Measurements from ENCODE around the gene ALOX5.
"Not testable (repeated sequence)": the region's sequence is repeated elsewhere in the genome, so short reads cannot be mapped to it uniquely, and the experiment has no call there.

The ALOX5 gene

DNA sequence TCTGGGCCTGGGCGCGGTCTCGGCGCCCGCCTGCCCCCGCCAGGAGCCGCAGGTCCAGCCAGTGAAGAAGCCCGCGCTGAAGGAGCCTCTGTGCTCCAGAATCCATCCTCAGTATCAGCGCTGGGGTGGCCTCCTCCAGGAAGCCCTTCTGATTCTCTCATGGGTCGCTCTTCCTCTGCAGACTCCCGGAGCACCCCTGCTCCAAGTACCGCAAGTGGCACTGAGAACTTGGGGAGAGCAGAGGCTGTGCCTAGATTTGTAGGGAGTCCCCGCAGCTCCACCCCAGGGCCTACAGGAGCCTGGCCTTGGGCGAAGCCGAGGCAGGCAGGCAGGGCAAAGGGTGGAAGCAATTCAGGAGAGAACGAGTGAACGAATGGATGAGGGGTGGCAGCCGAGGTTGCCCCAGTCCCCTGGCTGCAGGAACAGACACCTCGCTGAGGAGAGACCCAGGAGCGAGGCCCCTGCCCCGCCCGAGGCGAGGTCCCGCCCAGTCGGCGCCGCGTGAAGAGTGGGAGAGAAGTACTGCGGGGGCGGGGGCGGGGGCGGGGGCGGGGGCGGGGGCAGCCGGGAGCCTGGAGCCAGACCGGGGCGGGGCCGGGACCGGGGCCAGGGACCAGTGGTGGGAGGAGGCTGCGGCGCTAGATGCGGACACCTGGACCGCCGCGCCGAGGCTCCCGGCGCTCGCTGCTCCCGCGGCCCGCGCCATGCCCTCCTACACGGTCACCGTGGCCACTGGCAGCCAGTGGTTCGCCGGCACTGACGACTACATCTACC lies at the start of gene ALOX5:
TSS of gene ALOX5 (plus strand) at position 641 of the 774 bp plus-strand sequence. CDS start at position 705, 64 bp downstream.
- DNase-seq, result peak; percentile 63

DNA sequence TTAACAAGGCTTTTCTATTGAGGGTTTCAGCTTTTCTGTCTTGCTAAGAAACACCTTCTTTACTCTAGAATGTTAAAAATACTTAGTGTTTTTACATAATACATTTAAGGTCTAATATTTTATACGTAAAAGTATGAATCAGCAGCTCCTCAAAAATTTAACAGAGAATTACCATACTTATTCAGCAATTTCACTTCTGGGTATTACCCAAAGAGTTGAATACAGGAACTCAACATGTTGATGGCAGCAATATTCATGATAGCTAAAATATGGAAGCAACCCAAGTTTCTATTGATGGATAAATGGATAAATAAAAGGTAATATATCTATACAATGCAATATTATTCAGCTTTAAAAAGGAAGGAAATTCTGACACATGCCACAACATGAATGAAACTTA lies 48.9 kb upstream of the ALOX5 start:
- DNase-seq, result no peak

DNA sequence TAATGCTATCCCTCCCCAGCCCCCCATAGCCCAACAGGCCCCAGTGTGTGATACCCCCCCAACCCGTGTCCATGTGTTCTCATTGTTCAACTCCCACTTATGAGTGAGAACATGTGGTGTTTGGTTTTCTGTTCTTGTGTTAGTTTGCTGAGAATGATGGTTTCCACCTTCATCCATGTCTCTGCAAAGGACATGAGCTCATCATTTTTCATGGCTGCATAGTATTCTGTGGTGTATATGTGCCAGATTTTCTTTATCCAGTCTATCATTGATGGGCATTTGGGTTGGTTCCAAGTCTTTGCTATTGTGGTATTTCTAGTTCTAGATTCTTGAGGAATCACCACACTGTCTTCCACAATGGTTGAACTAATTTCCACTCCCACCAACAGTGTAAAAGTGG lies 47.2 kb upstream of the ALOX5 start:
- DNase-seq, result not testable (repeated sequence)

DNA sequence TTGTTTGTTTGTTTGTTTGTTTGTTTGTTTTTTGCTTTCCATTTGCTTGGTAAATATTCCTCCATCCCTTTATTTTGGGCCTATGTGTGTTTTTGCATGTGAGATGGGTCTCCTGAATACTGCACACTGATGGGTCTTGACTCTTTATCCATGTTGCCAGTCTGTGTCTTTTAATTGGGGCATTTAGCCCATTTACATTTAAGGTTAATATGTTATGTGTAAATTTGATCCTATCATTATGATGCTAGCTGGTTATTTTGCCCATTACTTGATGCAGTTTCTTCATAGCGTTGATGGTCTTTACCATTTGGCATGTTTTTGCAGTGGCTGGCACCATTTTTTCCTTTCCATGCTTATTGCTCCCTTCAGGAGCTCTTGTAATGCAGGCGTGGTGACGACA lies 42.2 kb upstream of the ALOX5 start:
- DNase-seq, result not testable (repeated sequence)

DNA sequence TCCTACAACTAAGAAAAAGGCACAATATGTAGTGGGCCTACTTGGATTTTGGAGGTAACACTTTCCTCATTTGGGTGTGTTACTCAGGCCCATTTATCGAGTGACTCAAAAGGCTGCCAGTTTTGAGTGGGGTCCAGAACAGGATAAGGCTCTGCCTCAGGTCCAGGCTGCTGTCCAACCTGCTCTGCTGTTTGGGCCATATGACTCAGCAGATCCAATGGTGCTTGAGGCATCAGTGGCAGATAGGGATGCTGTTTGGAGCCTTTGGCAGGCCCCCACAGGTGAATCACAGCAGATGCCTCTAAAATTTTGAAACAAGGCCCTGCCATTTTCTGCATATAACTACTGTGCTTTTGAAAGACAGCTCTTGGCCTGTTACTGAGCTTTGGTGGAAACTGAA lies 34.1 kb upstream of the ALOX5 start:
- DNase-seq, result no peak

DNA sequence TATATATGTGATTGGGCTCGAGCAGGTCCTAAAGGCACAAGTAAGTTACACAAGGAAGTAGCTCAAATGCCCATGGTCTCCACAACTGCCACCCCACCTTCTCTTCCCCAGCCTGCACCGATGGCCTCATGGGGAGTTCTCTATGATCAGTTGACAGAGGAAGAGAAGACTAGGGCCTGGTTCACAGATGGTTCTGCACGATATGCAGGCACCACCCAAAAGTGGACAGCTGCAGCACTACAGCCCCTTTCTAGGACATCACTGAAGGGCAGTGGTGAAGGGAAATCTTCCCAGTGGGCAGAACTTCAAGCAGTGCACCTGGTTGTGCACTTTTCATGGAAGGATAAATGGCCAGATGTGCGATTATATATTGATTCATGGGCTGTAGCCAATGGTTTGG lies 33.6 kb upstream of the ALOX5 start:
- DNase-seq, result not testable (repeated sequence)

DNA sequence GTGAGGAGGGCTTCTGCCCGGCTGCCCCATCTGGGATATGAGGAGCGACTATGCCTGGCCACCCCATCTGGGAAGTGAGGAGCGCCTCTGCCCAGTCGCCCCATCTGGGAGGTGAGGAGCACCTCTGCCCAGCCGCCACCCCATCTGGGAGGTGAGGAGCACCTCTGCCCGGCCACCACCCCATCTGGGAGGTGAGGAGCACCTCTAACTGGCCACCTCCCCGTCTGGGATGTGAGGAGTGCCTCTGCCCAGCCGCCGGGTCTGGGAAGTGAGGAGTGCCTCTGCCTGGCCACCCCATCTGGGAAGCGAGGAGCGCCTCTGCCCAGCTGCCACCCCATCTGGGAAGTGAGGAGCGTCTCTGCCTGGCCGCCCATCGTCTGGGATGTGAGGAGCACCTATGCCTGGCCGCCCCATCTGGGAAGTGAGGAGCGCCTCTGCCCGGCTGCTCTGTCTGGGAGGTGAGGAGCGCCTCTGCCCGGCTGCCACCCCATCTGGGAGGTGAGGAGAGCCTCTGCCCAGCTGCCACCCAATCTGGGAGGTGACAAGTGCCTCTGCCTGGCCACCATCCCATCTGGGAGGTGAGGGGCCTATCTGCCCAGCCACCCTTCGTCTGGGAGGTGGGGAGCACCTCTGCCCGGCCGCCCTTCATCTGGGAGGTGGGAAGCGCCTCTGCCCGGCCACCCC lies 27.2 kb upstream of the ALOX5 start:
- DNase-seq, result not testable (repeated sequence)

DNA sequence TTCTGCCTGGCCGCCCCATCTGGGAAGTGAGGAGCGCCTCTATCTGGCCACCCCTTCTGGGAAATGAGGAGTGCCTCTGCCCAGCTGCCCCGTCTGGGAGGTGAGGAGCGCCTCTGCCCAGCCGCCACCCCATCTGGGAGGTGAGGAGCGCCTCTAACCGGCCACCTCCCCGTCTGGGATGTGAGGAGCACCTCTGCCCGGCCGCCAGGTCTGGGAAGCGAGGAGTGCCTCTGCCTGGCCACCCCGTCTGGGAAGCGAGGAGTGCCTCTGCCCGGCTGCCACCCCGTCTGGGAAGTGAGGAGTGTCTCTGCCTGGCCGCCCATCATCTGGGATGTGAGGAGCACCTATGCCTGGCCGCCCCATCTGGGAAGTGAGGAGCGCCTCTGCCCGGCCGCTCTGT lies 26.6 kb upstream of the ALOX5 start:
- not testable (repeated sequence) for DNase-seq

DNA sequence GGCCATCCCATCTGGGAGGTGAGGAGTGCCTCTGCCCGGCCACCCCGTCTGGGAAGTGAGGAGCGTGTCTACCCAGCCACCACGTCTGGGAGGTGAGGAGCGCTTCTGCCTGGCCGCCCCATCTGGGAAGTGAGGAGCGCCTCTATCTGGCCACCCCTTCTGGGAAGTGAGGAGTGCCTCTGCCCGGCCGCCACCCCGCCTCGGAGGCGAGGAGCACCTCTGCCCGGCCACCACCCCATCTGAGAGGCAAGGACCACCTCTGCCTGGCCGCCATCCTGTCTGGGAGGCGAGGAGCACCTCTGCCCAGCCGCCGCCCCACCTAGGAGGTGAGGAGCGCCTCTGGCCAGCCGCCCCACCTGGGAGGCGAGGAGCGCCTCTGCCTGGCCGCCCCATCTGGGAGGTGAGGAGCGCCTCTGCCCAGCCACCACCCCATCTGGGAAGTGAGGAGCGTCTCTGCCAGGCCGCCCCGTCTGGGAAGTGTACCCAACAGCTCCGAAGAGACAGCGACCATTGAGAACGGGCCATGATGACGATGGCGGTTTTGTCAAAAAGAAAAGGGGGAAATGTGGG lies 25.7 kb upstream of the ALOX5 start:
- not testable (repeated sequence) for DNase-seq

DNA sequence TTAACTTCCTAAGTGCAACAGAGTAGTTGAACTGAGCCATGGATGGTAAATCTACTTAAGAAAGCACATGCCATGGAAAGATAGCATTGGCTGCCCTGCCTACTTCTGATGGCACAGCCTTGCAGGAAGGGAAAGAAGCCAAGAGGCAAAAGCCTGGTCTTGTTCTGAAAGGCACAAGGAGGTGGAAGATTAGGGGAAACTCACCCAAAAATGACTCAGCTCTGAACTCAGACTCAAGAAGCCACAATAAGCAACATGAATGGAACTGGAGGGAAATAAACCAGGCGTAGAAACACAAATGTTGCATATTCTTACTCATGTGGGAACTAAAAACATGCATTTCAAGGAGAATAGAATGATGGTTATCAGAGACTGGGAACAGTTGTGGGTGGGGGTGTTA lies 20.8 kb upstream of the ALOX5 start:
- DNase-seq, result peak; percentile 47

DNA sequence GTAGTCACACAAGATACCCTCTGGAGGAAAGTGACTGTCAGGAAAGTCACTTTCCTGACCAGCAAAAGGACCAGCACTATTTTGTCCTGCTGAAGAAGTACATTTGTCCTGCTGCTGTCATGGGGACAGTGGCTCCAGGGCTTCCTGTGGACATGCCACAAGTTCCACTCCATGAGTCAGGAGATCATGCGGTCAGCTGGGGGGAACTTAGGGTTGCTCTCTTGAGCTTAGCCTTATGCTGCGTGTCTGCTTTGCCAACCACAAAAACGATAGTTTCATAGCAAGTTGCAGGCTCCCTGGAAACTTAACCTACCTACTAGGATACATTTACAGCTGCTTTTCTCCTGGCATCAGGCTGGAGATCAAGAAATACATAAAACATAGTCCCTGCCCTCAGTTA lies 19.8 kb upstream of the ALOX5 start:
- peak; percentile 56 for DNase-seq

DNA sequence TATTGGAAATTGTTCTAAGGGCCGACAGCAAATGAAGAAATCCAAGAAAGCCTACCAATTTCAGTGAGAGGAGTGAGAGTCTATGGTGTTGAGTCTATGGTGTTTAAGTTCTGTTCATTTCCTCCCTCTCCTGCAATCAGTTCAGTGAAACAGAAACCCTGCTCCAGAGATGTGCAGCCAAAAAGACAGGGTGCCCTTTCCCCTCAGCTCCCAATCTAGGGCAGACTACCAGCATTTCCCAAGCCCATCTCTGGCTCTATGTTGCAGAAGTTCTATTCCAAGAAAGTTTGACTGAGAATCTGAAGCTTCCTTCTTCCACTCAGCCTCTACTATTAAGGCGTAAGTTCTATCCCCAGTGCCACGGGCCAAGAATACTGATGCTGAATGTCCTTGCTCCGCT lies 18.5 kb upstream of the ALOX5 start:
- DNase-seq, result no peak

DNA sequence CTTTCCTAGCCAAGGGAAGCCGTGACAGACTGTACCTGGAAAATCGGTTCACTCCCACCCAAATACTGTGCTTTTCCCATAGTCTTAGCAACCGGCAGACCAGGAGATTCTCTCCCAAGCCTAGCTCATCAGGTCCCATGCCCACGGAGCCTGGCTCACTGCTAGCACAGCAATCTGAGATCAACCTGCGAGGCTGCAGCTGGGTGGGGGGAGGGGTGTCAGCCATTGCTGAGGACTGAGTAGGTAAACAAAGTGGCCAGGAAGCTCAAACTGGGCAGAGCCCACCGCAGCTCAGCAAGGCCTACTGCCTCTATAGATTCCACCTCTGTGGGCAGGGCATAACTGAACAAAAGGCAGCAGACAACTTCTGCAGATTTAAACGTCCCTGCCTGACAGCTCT lies 15.1 kb upstream of the ALOX5 start:
- not testable (repeated sequence) for DNase-seq

DNA sequence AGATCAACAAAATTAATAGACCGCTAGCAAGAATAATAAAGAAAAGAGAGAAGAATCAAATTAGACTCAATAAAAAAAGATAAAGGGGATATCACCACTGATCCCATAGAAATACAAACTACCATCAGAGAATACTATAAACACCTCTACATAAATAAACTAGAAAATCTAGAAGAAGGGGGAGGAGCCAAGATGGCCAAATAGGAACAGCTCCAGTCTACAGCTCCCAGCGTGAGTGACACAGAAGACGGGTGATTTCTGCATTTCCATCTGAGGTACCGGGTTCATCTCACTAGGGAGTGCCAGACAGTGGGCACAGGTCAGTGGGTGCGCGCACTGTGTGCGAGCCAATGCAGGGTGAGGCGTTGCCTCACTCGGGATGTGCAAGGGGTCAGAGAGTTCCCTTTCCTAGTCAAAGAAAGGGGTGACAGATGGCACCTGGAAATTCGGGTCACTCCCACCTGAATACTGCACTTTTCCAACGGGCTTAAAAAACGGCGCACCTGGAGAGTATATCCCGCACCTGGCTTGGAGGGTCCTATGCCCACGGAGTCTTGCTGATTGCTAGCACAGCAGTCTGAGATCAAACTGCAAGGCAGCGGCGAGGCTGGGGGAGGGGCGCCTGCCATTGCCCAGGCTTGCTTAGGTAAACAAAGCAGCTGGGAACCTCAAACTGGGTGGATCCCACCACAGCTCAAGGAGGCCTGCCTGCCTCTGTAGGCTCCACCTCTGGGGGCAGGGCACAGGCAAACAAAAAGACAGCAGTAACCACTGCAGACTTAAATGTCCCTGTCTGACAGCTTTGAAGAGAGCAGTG lies 11.8 kb upstream of the ALOX5 start:
- DNase-seq, result not testable (repeated sequence)

DNA sequence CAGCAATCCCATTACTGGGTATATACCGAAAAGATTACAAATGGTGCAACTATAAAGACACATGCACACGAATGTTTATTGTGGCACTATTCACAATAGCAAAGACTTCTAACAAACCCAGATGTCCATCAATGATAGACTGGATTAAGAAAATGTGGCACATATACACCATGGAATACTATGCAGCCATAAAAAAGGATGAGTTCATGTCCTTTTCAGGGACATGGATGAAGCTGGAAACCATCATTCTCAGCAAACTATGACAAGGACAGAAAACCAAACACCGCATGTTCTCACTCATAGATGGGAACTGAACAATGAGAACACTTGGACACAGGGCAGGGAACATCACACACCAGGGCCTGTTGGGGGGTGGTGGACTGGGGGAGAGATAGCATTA lies 6.4 kb upstream of the ALOX5 start:
- DNase-seq, result not testable (repeated sequence)

DNA sequence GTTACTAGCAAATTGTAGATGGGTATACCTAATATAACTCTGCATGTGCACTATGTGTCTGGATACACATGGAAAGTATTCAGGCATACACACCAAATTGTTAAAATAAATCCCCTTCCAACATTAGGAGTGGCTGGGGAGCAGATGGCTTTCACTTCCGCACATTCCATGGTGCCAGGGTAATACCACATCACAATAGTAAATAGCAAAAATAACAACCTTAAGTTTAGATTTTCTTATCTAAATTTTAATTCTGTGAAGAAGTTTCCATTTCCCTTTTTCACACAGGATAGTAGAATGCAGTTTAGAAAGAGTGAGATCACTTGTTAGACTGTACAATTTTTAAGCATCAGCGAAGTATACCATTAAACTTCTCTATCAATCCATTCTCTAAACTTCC lies 5.8 kb upstream of the ALOX5 start:
- DNase-seq, result no peak

DNA sequence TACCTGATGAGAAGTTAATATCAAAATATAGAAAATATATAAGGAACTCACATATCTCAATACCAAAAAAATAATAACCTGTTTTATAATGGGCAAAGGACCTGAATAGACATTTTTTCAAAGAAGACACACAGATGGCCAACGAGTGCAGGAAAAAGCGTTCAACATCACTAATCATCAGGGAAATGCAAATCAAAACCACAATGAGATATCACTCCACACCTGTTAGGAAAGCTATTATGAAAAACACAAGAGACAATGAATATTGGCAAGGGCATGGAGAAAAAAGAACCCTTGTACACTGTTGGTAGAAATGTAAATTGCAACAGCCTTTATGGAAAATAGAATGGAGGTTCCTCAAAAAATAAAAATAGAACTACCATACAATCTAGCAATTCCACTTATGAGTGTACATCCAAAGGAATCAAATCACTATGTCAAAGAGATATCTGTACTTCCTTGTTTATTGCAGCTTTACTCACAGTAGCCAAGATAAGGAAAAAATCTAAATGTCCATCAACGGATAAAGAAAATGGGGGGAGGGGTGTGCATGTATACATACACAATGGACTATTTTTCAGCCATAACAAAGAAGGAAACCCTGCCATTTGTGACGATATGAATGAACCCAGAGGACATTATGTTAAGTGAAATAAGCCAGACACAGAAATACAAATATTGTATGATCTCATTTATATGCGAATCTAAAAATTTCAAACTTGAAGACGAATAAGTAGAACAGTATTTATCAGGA lies 3.6 kb upstream of the ALOX5 start:
- no peak for DNase-seq

DNA sequence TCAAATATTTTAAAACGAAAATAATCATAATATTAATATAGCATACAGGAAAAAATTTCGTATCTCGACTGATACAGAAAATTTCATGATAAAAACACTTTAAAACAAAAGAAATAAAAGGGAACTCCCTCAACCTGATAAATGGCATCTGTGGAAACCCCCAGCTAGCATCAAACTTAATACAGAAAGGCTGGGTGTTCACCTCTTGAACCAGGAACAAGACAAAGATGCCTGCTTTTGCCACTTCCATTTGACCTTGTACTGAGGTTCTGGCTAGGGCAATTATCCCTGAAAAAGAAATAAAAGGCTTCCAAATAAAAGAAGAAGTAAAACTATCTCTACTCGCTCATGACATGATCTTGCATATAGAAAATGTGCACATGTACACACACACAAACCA lies 2.5 kb upstream of the ALOX5 start:
- no peak for DNase-seq

DNA sequence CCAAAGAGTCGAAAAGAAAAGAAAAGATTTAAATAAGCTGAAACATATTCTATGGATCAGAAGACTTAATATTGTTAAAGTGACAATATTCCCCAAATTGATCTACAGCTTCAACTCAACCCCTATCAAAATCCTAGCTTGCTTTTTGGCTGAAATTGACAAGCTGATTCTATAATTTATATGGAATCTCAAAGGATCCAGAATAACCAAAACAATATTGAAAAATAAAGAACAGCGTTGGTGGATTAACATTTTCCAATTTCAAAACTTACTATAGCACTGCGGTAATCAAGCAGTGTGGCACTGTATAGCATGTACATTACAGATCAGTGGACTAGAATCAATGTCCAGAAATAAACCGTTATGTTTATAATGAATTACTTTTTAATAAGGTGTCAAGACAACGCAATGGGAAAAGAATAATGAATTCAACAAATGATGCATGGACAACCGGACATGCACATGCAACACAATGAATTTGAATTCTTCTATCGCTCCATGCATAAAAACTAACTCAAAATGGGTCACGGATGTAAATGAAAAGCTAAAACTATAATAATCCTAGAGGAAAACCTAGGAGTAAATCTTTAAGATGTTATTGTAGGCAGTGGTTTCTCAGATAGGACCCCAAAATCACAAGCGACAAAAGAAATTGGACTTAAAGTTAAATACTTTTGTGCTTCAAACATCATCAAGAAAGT lies 1.6 kb upstream of the ALOX5 start:
- no peak for DNase-seq

DNA sequence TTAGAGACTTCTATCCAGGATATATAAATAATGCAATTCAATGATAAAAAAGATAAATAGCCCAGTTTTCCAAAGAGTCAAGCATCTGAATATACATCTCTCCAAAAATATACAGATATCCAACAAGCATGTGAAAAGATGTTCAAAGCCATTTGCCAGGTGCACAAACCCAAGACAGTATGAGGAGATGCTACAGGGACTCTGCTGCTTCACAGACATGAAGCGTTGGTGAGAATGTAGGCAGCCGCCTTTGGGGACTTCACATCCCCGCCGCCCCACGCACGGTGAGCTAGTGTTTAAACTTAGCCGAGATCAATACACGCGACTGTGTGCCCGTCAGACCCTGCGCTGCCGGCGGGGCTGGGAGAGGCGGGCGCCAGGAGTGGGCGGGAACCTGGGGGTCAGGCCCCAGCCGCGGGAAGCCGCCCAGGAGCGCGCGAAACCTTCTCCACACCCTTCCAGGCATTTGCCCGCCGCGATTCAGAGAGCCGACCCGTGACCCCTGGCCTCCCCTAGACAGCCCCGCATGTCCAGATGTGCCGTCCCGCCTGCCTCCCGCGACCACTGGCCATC lies 927 bp upstream of the ALOX5 start:
- DNase-seq, result no peak

DNA sequence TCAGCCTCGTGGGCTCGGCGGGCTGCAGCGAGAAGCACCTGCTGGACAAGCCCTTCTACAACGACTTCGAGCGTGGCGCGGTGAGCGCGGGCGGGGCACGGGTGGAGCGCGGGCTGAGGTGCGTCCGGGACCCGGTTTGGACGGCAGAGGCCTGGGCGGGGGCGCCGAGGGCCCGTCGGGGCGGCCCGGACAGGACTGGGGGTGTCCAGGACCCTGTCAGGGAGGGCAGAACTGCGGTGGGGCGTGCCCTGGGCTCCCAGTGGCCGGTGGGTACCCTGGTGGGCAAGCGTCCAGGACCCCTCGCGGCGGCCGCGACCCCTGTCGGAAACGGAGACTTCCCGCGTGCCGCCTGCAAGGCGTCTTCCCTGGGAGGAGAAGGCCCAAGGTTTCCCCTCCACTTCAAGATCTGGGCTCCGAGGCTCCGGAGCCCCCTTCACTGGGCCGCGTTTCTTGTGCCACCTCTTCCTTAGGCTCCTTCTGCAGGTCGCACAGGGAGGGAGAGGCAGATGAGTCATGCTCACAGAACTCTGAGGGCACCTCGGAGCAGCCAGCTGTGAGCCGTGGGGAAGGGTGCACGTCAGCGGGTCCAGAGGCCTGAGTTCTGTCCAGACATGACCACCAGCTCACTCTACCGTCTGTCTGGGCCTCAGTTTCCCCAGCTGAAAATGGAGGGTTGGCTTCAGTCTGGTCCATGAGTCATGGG lies 485 bp downstream of the ALOX5 start:
- DNase-seq, result no peak

Measured in OCI-M1 (cell line).